ENCODE measurements around the gene C16orf96.

C16orf96 gene

DNA sequence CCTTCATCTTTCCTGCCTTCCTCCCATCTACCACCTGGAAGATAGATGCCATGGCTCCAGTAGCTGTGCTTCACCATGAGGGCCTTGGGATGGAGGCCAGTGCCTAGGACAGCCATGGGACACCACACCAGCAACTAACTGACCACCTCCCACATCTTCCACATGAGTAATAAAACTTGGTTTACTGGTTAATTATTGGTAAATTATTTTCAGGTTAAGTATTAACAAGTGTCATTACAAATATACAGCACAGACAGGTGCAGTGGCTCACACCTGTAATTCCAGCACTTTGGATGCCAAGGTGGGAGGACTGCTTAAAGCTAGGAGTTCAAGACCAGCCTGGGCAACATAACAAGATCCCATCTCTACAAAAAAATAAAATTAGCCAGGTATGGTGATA, 31.6 kb upstream of the C16orf96 start:
- Histone ChIP-seq H3K27me3 (ENCODE audit: control insufficient read depth, insufficient read depth, low read length, poor library complexity, severe bottlenecking) (no peaks in the 10 kb centered on the region), H3K36me3 (ENCODE audit: control insufficient read depth, insufficient read depth, low read length) (no peaks in the 10 kb centered on the region), H3K27ac (ENCODE audit: insufficient read depth, low read depth, low read length, poor library complexity, severe bottlenecking) (no peak overlapping the region), H3K4me3 (ENCODE audit: insufficient read depth, low read depth, low read length) (no peak overlapping the region), H3K4me1 (ENCODE audit: control insufficient read depth, insufficient read depth, low read length) (peaks cover 12% of the 10 kb centered on the region), H3K9me3 (ENCODE audit: control insufficient read depth, low read length) (no peaks in the 10 kb centered on the region)

DNA sequence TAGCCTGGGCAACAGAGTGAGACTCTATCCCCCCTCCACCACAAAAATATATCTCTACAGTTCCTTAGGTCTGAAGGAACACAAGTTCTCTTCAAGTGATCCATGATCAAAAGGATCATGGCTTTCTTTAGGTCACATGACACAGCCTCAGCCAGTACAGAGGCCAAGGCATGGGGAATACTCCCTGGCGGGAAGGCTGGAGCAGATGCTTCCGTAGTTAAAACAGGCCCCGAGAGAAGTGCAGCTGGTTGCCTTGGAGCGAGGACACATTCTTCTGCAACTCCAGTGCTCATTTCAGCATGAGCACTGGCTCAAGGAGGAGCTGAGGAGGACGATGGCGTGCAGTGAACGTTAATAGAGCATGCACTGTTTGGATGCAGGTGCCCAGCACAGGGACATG, 31.1 kb upstream of the C16orf96 start:
- Histone ChIP-seq H3K27ac (ENCODE audit: insufficient read depth, low read depth, low read length, poor library complexity, severe bottlenecking) (no peak overlapping the region), H3K4me3 (ENCODE audit: insufficient read depth, low read depth, low read length) (no peak overlapping the region), H3K27me3 (ENCODE audit: control insufficient read depth, insufficient read depth, low read length, poor library complexity, severe bottlenecking) (no peaks in the 10 kb centered on the region), H3K4me1 (ENCODE audit: control insufficient read depth, insufficient read depth, low read length) (peaks cover 14% of the 10 kb centered on the region), H3K36me3 (ENCODE audit: control insufficient read depth, insufficient read depth, low read length) (no peaks in the 10 kb centered on the region), H3K9me3 (ENCODE audit: control insufficient read depth, low read length) (no peaks in the 10 kb centered on the region)
- 90 to 94% methylated on average over 7 of the region's 7 CpGs for WGBS, 2 experiments

DNA sequence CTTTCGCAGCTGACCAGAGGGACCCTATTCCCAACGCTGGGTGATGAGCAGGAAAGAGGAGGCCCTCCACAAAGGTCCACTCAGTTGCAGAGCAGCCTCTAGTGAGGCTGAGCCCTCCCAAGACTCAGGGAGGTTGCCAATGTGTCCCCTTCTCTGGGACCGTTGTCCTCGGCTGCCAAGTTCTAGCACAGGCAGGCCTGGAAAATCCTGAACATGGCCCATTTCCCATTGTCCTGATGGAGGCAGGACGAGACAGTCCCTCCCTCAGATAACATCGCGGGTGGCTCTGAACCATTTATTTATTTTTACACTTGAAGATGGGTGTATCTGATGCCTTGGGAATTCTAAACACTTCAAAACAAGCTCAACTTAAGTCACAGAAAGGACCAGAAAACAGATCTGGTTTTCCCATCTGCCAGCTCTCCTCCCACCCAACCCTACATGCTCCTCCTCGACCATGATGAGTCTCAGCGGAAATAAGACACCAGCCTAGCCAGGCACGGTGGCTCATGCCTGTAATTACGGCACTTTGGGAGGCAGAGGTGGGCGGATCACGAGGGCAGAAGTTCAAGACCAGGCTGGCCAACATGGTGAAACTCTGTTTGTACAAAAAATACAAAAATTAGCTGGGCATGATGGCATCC, 30.4 kb upstream of the C16orf96 start:
- 93 to 94% methylated on average over 13 of the region's 13 CpGs for WGBS, 2 experiments
- Histone ChIP-seq H3K27me3 (ENCODE audit: control insufficient read depth, insufficient read depth, low read length, poor library complexity, severe bottlenecking) (no peaks in the 10 kb centered on the region), H3K4me3 (ENCODE audit: insufficient read depth, low read depth, low read length) (no peak overlapping the region), H3K27ac (ENCODE audit: insufficient read depth, low read depth, low read length, poor library complexity, severe bottlenecking) (no peak overlapping the region), H3K9me3 (ENCODE audit: control insufficient read depth, low read length) (no peaks in the 10 kb centered on the region), H3K4me1 (ENCODE audit: control insufficient read depth, insufficient read depth, low read length) (peaks cover 16% of the 10 kb centered on the region), H3K36me3 (ENCODE audit: control insufficient read depth, insufficient read depth, low read length) (no peaks in the 10 kb centered on the region)

DNA sequence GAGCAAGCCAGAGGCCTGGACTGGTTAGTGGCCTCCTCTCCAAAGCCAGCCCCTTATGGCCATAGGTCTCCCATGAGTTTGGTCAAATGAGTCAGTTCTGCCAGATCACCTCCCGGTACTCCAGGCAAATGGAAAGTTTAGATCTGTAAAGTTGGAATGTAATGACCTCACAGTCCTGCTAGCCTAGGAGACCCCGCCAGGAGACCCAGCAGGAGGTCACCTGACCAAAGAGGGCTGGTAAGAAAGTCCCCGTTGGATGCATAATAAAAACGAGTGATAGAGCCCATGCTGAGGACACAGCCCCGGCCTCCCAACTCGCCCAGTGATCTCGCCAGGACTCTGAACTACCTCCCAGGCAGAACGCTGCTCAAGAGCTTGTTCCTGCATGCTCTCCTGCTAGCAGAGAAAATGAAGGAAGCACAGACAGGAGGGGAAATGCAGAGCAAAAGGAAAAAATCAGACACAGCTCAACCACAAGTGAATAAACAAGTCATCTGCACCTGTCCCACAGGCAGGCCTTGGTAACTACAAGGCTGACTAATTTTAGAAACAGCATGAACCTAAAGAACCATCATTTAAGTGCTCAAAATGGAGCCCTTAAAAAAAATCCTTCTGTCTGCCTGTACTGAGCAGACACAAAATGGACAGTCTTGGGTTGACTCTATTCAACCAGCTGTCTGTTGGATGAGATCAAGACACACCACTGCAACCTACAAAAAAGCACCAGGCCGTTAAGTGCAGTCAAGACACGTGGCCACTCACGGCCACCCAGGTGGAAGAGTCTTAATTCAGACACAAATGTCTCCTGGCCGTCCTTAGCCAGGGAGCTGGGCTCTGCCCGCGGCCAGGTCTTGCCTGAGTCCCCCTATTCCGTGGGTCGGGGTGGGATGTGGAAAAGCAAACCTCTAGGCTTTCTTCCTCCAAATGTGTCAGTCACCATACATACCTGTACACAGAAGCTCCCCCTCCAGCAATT, 26.8 kb upstream of the C16orf96 start:
- Histone ChIP-seq H3K36me3 (ENCODE audit: control insufficient read depth, insufficient read depth, low read length) (no peaks in the 10 kb centered on the region), H3K27ac (ENCODE audit: insufficient read depth, low read depth, low read length, poor library complexity, severe bottlenecking) (no peak overlapping the region), H3K27me3 (ENCODE audit: control insufficient read depth, insufficient read depth, low read length, poor library complexity, severe bottlenecking) (no peaks in the 10 kb centered on the region), H3K4me3 (ENCODE audit: insufficient read depth, low read depth, low read length) (no peak overlapping the region), H3K4me1 (ENCODE audit: control insufficient read depth, insufficient read depth, low read length) (peaks cover 4% of the 10 kb centered on the region), H3K9me3 (ENCODE audit: control insufficient read depth, low read length) (no peaks in the 10 kb centered on the region)
- 29 to 32% methylated on average over 16 of the region's 16 CpGs for WGBS, 2 experiments

DNA sequence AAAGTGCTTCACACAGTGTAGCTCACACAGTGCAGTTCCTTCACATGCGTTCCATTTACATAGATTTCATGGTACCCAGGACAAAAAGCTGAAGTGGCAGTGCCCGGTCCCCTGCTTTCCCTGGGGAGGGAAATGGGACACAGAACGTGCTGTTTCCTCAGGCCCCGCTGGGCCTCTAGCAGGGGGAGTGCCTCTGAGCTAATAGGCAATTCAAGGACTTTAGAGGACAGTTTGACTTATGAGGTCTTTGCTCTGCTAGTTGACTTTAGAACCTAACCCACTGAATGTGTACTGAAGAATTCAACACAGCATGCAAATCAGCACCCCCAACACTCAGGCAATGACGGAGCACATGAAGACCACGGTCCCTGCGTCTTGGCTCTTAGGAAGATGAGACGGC, 24.3 kb upstream of the C16orf96 start:
- Histone ChIP-seq H3K9me3 (ENCODE audit: control insufficient read depth, low read length) (no peaks in the 10 kb centered on the region), H3K27ac (ENCODE audit: insufficient read depth, low read depth, low read length, poor library complexity, severe bottlenecking) (no peak overlapping the region), H3K36me3 (ENCODE audit: control insufficient read depth, insufficient read depth, low read length) (no peaks in the 10 kb centered on the region), H3K27me3 (ENCODE audit: control insufficient read depth, insufficient read depth, low read length, poor library complexity, severe bottlenecking) (no peaks in the 10 kb centered on the region), H3K4me3 (ENCODE audit: insufficient read depth, low read depth, low read length) (no peak overlapping the region), H3K4me1 (ENCODE audit: control insufficient read depth, insufficient read depth, low read length) (peaks cover 4% of the 10 kb centered on the region)
- 87 to 89% methylated on average over 8 of the region's 8 CpGs for WGBS, 2 experiments

DNA sequence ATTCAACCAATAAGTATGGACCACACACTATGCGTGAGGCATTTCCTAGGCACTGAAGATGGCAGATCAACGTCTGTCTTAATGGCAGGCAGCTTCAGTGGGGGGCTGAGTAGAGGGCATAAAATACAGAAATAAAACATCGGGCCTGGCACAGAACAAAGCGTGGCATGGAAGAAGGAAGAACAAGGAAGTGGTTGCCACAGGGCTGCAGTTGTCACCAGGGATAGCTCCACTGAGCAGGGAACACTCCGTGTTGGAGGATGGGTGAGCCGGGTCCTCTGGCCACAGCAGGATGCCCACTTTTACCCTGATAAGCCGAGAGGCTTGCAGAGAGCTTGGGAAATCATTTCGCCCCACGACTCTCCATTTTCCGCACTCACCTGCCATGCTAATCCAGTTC, 23.9 kb upstream of the C16orf96 start:
- no peak overlapping the region for H3K4me3 ChIP-seq (ENCODE audit: insufficient read depth, low read depth, low read length)
- H3K4me1 ChIP-seq (ENCODE audit: control insufficient read depth, insufficient read depth, low read length): peaks cover 4% of the 10 kb centered on the region
- no peaks in the 10 kb centered on the region for H3K36me3 ChIP-seq (ENCODE audit: control insufficient read depth, insufficient read depth, low read length)
- H3K9me3 ChIP-seq (ENCODE audit: control insufficient read depth, low read length): no peaks in the 10 kb centered on the region
- 94 to 95% methylated on average over 10 of the region's 10 CpGs for WGBS, 2 experiments
- H3K27ac ChIP-seq (ENCODE audit: insufficient read depth, low read depth, low read length, poor library complexity, severe bottlenecking): no peak overlapping the region
- no peaks in the 10 kb centered on the region for H3K27me3 ChIP-seq (ENCODE audit: control insufficient read depth, insufficient read depth, low read length, poor library complexity, severe bottlenecking)

DNA sequence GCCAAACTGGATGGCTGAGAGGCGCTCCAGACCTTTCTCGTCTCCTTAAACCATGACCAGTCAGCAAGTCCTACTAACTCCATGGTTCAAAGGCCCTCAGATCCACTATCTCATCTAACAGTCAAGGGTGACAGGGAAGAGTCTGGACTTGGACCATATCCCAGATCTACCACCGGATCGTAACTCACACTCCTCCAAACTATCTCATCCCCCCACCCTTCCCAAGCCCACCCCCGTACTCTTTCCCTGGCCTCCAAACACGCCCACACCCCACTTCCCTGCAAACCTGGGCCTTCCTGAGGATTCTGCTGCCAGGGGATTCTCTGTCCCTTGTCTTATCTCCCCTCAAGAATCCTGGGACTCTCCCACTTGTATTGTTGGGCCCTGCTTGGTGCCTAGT, 22.6 kb upstream of the C16orf96 start:
- WGBS, 2 experiments: 92 to 97% methylated on average over 6 of the region's 6 CpGs
- Histone ChIP-seq H3K9me3 (ENCODE audit: control insufficient read depth, low read length) (no peaks in the 10 kb centered on the region), H3K27ac (ENCODE audit: insufficient read depth, low read depth, low read length, poor library complexity, severe bottlenecking) (no peak overlapping the region), H3K36me3 (ENCODE audit: control insufficient read depth, insufficient read depth, low read length) (no peaks in the 10 kb centered on the region), H3K4me1 (ENCODE audit: control insufficient read depth, insufficient read depth, low read length) (peaks cover 4% of the 10 kb centered on the region), H3K4me3 (ENCODE audit: insufficient read depth, low read depth, low read length) (no peak overlapping the region), H3K27me3 (ENCODE audit: control insufficient read depth, insufficient read depth, low read length, poor library complexity, severe bottlenecking) (no peaks in the 10 kb centered on the region)

DNA sequence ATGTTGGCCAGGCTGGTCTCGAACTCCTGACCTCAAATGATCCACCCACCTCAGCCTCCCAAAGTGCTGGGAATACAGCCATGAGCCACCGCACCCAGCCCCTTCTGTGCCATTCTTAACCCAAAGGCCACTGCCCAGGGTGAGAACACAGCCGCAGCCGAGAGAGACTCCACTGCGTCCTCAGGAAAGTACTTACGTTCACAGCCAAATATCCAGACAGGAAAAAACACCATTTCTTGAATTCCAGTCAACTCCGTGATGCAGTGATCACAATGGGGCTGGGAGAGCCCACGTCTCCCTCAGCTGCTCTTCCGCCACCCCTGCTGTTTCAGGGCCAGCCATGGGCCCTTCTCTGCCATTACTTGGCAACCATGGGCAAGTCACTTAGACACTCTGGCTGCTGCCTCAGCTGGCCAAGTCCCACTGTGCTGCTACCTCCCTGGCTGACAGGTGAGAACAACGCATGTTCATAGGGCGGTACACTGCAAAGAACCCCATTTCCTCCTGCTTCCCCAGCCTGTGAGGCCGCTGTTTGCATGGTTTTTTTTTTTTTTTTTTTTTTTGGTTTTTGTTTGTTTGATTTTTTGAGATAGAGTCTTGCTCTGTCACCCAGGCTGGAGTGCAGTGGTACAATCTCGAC, 21.9 kb upstream of the C16orf96 start:
- 84 to 87% methylated on average over 12 to 13 of the region's 13 CpGs for WGBS, 2 experiments
- Histone ChIP-seq H3K27ac (ENCODE audit: insufficient read depth, low read depth, low read length, poor library complexity, severe bottlenecking) (no peak overlapping the region), H3K4me3 (ENCODE audit: insufficient read depth, low read depth, low read length) (no peak overlapping the region), H3K27me3 (ENCODE audit: control insufficient read depth, insufficient read depth, low read length, poor library complexity, severe bottlenecking) (peaks cover 4% of the 10 kb centered on the region), H3K9me3 (ENCODE audit: control insufficient read depth, low read length) (peaks cover 3% of the 10 kb centered on the region), H3K4me1 (ENCODE audit: control insufficient read depth, insufficient read depth, low read length) (peaks cover 4% of the 10 kb centered on the region), H3K36me3 (ENCODE audit: control insufficient read depth, insufficient read depth, low read length) (no peaks in the 10 kb centered on the region)

DNA sequence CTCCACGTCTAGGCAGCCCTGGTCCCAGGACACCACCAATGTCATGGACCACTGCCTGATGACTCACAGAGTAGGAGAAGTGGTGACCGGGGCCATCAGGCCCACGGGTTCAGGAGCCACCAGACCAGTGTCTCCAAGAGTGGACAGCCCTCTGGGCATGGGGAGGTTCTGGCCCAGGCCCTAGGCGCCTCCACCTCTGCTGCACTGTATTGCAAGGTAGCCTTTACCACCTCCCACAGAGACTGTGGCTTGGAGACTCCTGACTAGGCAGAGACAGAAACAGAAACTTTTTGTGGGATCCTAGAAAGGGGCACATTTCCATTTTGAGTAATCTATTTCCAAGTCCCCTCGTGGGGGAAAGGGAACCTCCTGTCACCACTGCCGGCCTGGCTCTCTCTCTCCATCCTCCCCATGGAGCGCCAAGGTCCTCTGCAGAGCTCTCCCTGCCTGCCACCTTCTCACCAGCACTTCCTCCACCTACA, 20.5 kb upstream of the C16orf96 start:
- Histone ChIP-seq H3K4me1 (ENCODE audit: control insufficient read depth, insufficient read depth, low read length) (no peaks in the 10 kb centered on the region), H3K27ac (ENCODE audit: insufficient read depth, low read depth, low read length, poor library complexity, severe bottlenecking) (no peak overlapping the region), H3K4me3 (ENCODE audit: insufficient read depth, low read depth, low read length) (no peak overlapping the region), H3K9me3 (ENCODE audit: control insufficient read depth, low read length) (peaks cover 3% of the 10 kb centered on the region), H3K27me3 (ENCODE audit: control insufficient read depth, insufficient read depth, low read length, poor library complexity, severe bottlenecking) (peaks cover 7% of the 10 kb centered on the region), H3K36me3 (ENCODE audit: control insufficient read depth, insufficient read depth, low read length) (no peaks in the 10 kb centered on the region)
- WGBS, 2 experiments: 93% methylated on average over 7 of the region's 7 CpGs
